Uterus (tissue), 4 donors: ENCODE data around the gene VEZT. TPM values are rescaled to one million over a fixed set of nuclear protein-coding genes. Genes with fewer than 3 reads are reported as not detected.
"Not testable (repeated sequence)": the region's sequence is repeated elsewhere in the genome, so short reads cannot be mapped to it uniquely, and the experiment has no call there.

Source experiments
- DNase-seq, 2 donors: peaks; one replicate each; pipeline ENCODE4 v3.0.0-alpha.2; 2019 to 2020
- H3K27ac ChIP-seq, 2 donors: fragments of 200-600 bp; sonication (generic); 1 replicate in 1 of 2; 2 replicates in 1 of 2; pipeline ENCODE4 v1.5.1; 2016 to 2018
- H3K27me3 ChIP-seq, 2 donors: fragments of 200-600 bp; sonication (generic); one replicate each; pipeline ENCODE4 v1.5.1; 2018 to 2019; ENCODE audit warnings: control low read depth in 1 of 2
- H3K36me3 ChIP-seq, 2 donors: fragments of 200-600 bp; sonication (generic); one replicate each; pipeline ENCODE4 v1.5.1; 2019; ENCODE audit warnings: control low read depth in 1 of 2
- H3K4me1 ChIP-seq, 2 donors: fragments of 200-600 bp; sonication (generic); one replicate each; pipeline ENCODE4 v1.5.1; 2018 to 2019; ENCODE audit warnings: control low read depth in 1 of 2
- H3K4me3 ChIP-seq, 2 donors: fragments of 200-600 bp; sonication (generic); 1 replicate in 1 of 2; 2 replicates in 1 of 2; pipeline ENCODE4 v1.5.1; 2018 to 2019; ENCODE audit warnings: mild to moderate bottlenecking in 1 of 2
- H3K9me3 ChIP-seq, 2 donors: fragments of 200-600 bp; sonication (generic); one replicate each; pipeline ENCODE4 v1.5.1; 2019; ENCODE audit warnings: control low read depth in 1 of 2
- CTCF ChIP-seq, 4 experiments: fragments of 200-600 bp in 2 of 4; fragments of 450-650 bp in 2 of 4; sonication (generic) in 2 of 4; IDR thresholded peaks; one replicate each; pipeline ENCODE4 v1.5.1; 2016 to 2019; ENCODE audit warnings: antibody characterized with exemption in 4 of 4, mild to moderate bottlenecking in 2 of 4, moderate library complexity in 1 of 4
- POLR2A ChIP-seq, 2 donors: fragments of 450-650 bp; IDR thresholded peaks; one replicate each; pipeline ENCODE4 v1.6.1; 2016; ENCODE audit warnings: antibody characterized with exemption in 2 of 2, mild to moderate bottlenecking in 1 of 2, moderate library complexity in 1 of 2
- intact Hi-C: fragments of 100-400 bp; cut with DNase I; formaldehyde crosslinking; loops from one replicate; pipeline ENCODE4 v1.15.1; 2023; ENCODE audit warnings: low total_unique reads
- total RNA-seq, 4 donors: library from RNA; depleted of rRNA in 3 of 4; stranded (reverse); fragments of >200 nt in 3 of 4; gene quantifications; one replicate each; pipeline versions ENCODE4 v1.1.0 to v1.2.4, GENCODE V29; 2014 to 2023
- donor health status: DM: yes; HTN: yes; CAD: no.

VEZT gene
- total RNA-seq, 4 donors from 2014 or later: 38.9 to 172 (median 70.7) TPM

DNA sequence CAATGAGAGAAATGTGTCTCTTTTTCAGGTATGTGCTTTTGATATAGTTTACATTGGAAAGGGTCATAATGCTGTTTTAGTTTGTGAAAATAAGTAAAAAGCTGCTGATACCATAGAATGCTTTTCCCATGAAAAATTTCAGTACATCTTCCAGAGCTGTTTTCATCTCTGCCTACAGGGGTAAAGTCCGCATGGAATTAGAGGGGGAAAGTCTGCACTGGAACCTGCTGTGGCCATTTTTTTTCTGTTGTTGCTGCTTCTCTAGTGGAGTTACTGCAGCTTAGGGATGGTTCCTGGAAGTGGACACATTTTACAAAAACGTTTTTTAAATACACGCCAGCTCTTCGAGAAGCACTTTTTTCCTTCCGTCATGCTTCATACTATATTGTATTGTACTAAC is 81.3 kb downstream of the VEZT start:
- no peak for DNase-seq
- H3K9me3 ChIP-seq: no peaks in the 10 kb centered on the region
- intact Hi-C loops: no loop called here
- H3K4me1 ChIP-seq: no peaks in the 10 kb centered on the region
- no peak overlapping the region for H3K27ac ChIP-seq
- H3K36me3 ChIP-seq: no peaks in the 10 kb centered on the region
- H3K4me3 ChIP-seq: no peak overlapping the region
- H3K27me3 ChIP-seq: no peaks in the 10 kb centered on the region
- TF ChIP-seq CTCF (IDR thresholded peaks at IDR 0.05) (no peak), POLR2A (IDR thresholded peaks at IDR 0.05) (no peak)

- Histone ChIP-seq H3K9me3 (no peaks in the 10 kb centered on the region), H3K27ac (no peak overlapping the region), H3K27me3 (no peaks in the 10 kb centered on the region), H3K36me3 (no peaks in the 10 kb centered on the region), H3K4me1 (no peaks in the 10 kb centered on the region), H3K4me3 (no peak overlapping the region)
- TF ChIP-seq CTCF (IDR thresholded peaks at IDR 0.05) (no peak), POLR2A (IDR thresholded peaks at IDR 0.05) (no peak)
- no peak for DNase-seq
- intact Hi-C loops: no loop called here
These were observed 82.7 kb downstream of the VEZT start for GRCh38 chr12:95300286-95300685.

DNA sequence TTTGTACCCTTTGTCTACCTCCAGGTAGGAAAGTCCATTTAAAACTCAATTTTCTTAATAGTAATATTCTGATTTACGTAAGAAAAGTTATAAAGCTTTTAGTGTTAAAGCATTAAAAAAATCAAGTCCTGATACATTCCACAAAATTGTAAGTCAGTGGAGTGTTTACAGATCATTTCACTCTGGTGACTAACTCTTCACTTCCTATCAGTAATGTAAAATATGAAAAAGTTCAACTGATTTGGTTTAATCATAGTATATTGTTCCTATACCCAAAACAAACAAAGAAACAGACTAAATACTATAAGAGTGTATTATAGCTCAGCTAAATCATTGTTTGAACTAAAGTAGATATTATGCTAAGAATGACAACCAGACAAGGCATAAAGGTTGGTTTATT is 85.9 kb downstream of the VEZT start:
- no peak for DNase-seq
- Histone ChIP-seq H3K4me1 (no peaks in the 10 kb centered on the region), H3K9me3 (no peaks in the 10 kb centered on the region), H3K27me3 (no peaks in the 10 kb centered on the region), H3K4me3 (no peak overlapping the region), H3K36me3 (no peaks in the 10 kb centered on the region), H3K27ac (no peak overlapping the region)
- intact Hi-C loops: no loop called here
- TF ChIP-seq POLR2A (IDR thresholded peaks at IDR 0.05) (no peak), CTCF (IDR thresholded peaks at IDR 0.05) (no peak)

- Histone ChIP-seq H3K4me3 (no peak overlapping the region), H3K9me3 (no peaks in the 10 kb centered on the region), H3K27me3 (no peaks in the 10 kb centered on the region), H3K36me3 (no peaks in the 10 kb centered on the region), H3K27ac (no peak overlapping the region), H3K4me1 (no peaks in the 10 kb centered on the region)
- DNase-seq: no peak
- no peak for TF ChIP-seq POLR2A (IDR thresholded peaks at IDR 0.05)
- no peak for TF ChIP-seq CTCF (IDR thresholded peaks at IDR 0.05)
- intact Hi-C loops: no loop called here
These were observed 87.1 kb downstream of the VEZT start for GRCh38 chr12:95304673-95305198.

DNA sequence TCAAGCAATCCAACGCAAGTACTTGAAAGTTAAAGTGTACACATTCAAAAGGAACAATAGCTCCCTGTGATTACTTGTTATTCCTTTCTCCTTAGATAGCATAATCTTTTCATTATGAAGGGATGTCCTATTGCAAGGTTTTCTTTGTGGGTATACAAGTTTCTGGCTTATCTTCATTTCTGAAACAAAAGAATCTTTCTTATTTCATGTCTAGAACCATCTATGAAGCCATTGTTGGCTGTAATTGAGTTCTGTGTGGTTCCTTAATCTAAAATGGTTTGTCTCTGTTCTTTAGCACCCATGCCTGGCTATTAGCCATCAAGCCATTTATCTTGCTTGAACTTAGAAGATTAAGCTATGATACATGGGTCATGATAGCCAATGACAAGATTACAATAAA is 95.0 kb downstream of the VEZT start:
- Histone ChIP-seq H3K36me3 (no peaks in the 10 kb centered on the region), H3K27me3 (no peaks in the 10 kb centered on the region), H3K4me1 (no peaks in the 10 kb centered on the region), H3K9me3 (no peaks in the 10 kb centered on the region), H3K27ac (no peak overlapping the region), H3K4me3 (no peak overlapping the region)
- no peak for TF ChIP-seq POLR2A (IDR thresholded peaks at IDR 0.05)
- no peak for TF ChIP-seq CTCF (IDR thresholded peaks at IDR 0.05)
- intact Hi-C loops: no loop called here
- no peak for DNase-seq

GRCh38 chr12:95314756-95315155 is 97.1 kb downstream of the VEZT start:
- H3K4me1 ChIP-seq, H3K36me3 ChIP-seq, H3K9me3 ChIP-seq, DNase-seq, intact Hi-C loops, H3K27me3 ChIP-seq, H3K4me3 ChIP-seq, H3K27ac ChIP-seq: not testable (repeated sequence)
